ENCODE results near the gene PINLYP.
A peak's percentile ranks its signal among the peaks of the same experiment; 100 is the strongest.

PINLYP gene

GRCh38 chr19:43594081-43594697 lies 18.6 kb downstream of the PINLYP start:
- H3K27me3 ChIP-seq (ENCODE audit: insufficient read depth, low read depth), result no peaks in the 10 kb centered on the region
- no peaks in the 10 kb centered on the region for H4K20me1 ChIP-seq (ENCODE audit: insufficient read depth)
- no peak overlapping the region for H3K9ac ChIP-seq
- no peaks in the 10 kb centered on the region for H3K36me3 ChIP-seq (ENCODE audit: insufficient read depth)
- no peak overlapping the region for H3K4me3 ChIP-seq (IDR thresholded peaks at IDR 0.05; ENCODE audit: insufficient read depth, low read depth, low read length)
- H3K4me2 ChIP-seq, result peak overlapping the region; percentile 65
- H3K4me1 ChIP-seq (ENCODE audit: low read depth, poor library complexity, severe bottlenecking), result peaks cover 14% of the 10 kb centered on the region
- H2AFZ ChIP-seq (ENCODE audit: low read depth), result no peak overlapping the region
- peaks cover 35% of the 10 kb centered on the region for H3K79me2 ChIP-seq (ENCODE audit: insufficient read depth, low read depth)
- no peak overlapping the region; the same call in 1 of the 2 replicates for H3K27ac ChIP-seq
- TF ChIP-seq, protein P1, sequence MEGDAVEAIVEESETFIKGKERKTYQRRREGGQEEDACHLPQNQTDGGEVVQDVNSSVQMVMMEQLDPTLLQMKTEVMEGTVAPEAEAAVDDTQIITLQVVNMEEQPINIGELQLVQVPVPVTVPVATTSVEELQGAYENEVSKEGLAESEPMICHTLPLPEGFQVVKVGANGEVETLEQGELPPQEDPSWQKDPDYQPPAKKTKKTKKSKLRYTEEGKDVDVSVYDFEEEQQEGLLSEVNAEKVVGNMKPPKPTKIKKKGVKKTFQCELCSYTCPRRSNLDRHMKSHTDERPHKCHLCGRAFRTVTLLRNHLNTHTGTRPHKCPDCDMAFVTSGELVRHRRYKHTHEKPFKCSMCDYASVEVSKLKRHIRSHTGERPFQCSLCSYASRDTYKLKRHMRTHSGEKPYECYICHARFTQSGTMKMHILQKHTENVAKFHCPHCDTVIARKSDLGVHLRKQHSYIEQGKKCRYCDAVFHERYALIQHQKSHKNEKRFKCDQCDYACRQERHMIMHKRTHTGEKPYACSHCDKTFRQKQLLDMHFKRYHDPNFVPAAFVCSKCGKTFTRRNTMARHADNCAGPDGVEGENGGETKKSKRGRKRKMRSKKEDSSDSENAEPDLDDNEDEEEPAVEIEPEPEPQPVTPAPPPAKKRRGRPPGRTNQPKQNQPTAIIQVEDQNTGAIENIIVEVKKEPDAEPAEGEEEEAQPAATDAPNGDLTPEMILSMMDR (conservative IDR thresholded peaks at IDR 0.05; ENCODE audit: low read depth, low read length), result no peak

- H3K4me2 ChIP-seq, result peak overlapping the region; percentile 65
- TF ChIP-seq, protein P1 (conservative IDR thresholded peaks at IDR 0.05; ENCODE audit: low read depth, low read length), result peak; percentile 79
- peak overlapping the region; percentile 93 for H3K27ac ChIP-seq
- H3K9ac ChIP-seq, result peak overlapping the region; percentile 95
- no peaks in the 10 kb centered on the region for H3K36me3 ChIP-seq (ENCODE audit: insufficient read depth)
- no peak overlapping the region for H3K4me3 ChIP-seq (IDR thresholded peaks at IDR 0.05; ENCODE audit: insufficient read depth, low read depth, low read length)
- H3K79me2 ChIP-seq (ENCODE audit: insufficient read depth, low read depth), result peaks cover 35% of the 10 kb centered on the region
- H3K27me3 ChIP-seq (ENCODE audit: insufficient read depth, low read depth), result no peaks in the 10 kb centered on the region
- no peaks in the 10 kb centered on the region for H4K20me1 ChIP-seq (ENCODE audit: insufficient read depth)
- peaks cover 14% of the 10 kb centered on the region for H3K4me1 ChIP-seq (ENCODE audit: low read depth, poor library complexity, severe bottlenecking)
- H2AFZ ChIP-seq (ENCODE audit: low read depth), result peak overlapping the region; percentile 64
Observed at GRCh38 chr19:43594710-43595604, 19.4 kb downstream of the PINLYP start.

GRCh38 chr19:43595605-43595998 lies 20.0 kb downstream of the PINLYP start:
- peaks cover 35% of the 10 kb centered on the region for H3K79me2 ChIP-seq (ENCODE audit: insufficient read depth, low read depth)
- no peaks in the 10 kb centered on the region for H4K20me1 ChIP-seq (ENCODE audit: insufficient read depth)
- H3K27ac ChIP-seq, result peak overlapping the region; percentile 93

GRCh38 chr19:43595999-43596841 lies 20.6 kb downstream of the PINLYP start, which contains the start of the genes IRGQ and ZNF576:
IRGQ (minus strand) TSS chr19:43596134; CDS start chr19:43595338, 796 bp downstream.
ZNF576 (plus strand) TSS chr19:43596595; CDS start chr19:43597109, 514 bp downstream.
- H3K27me3 ChIP-seq (ENCODE audit: insufficient read depth, low read depth), result no peaks in the 10 kb centered on the region
- H3K4me2 ChIP-seq, result peak within 1 kb of the TSS; percentile 89
- peaks cover 14% of the 10 kb centered on the region for H3K4me1 ChIP-seq (ENCODE audit: low read depth, poor library complexity, severe bottlenecking)
- peaks cover 35% of the 10 kb centered on the region for H3K79me2 ChIP-seq (ENCODE audit: insufficient read depth, low read depth)
- peak within 1 kb of the TSS; percentile 93 for H3K27ac ChIP-seq
- TF ChIP-seq, protein P1 (conservative IDR thresholded peaks at IDR 0.05; ENCODE audit: low read depth, low read length), result no peak
- peak within 1 kb of the TSS; percentile 81 for H2AFZ ChIP-seq (ENCODE audit: low read depth)
- no peaks in the 10 kb centered on the region for H3K36me3 ChIP-seq (ENCODE audit: insufficient read depth)
- H4K20me1 ChIP-seq (ENCODE audit: insufficient read depth), result no peaks in the 10 kb centered on the region
- H3K4me3 ChIP-seq (IDR thresholded peaks at IDR 0.05; ENCODE audit: insufficient read depth, low read depth, low read length), result peak within 1 kb of the TSS; percentile 56
- peak within 1 kb of the TSS; percentile 95 for H3K9ac ChIP-seq

More at GRCh38 chr19:43595605-43595998, 20.0 kb downstream of the PINLYP start:
- Histone ChIP-seq H3K9ac (peak overlapping the region; percentile 95), H3K4me2 (peak overlapping the region; percentile 65), H2AFZ (ENCODE audit: low read depth) (peak overlapping the region; percentile 64), H3K27me3 (ENCODE audit: insufficient read depth, low read depth) (no peaks in the 10 kb centered on the region), H3K4me1 (ENCODE audit: low read depth, poor library complexity, severe bottlenecking) (peaks cover 14% of the 10 kb centered on the region), H3K36me3 (ENCODE audit: insufficient read depth) (no peaks in the 10 kb centered on the region), H3K4me3 (IDR thresholded peaks at IDR 0.05; ENCODE audit: insufficient read depth, low read depth, low read length) (no peak overlapping the region)
- TF ChIP-seq, protein P1 (conservative IDR thresholded peaks at IDR 0.05; ENCODE audit: low read depth, low read length), result no peak

All from KMS-11 (cell line).